ENCODE results near the gene IP6K3. TPM values are rescaled to one million over a fixed set of nuclear protein-coding genes. Genes with fewer than 3 reads are reported as not detected.

IP6K3 gene
- total and polyA plus RNA-seq, 2 experiments from 2014 or later = 0.14 to 0.16 TPM

DNA sequence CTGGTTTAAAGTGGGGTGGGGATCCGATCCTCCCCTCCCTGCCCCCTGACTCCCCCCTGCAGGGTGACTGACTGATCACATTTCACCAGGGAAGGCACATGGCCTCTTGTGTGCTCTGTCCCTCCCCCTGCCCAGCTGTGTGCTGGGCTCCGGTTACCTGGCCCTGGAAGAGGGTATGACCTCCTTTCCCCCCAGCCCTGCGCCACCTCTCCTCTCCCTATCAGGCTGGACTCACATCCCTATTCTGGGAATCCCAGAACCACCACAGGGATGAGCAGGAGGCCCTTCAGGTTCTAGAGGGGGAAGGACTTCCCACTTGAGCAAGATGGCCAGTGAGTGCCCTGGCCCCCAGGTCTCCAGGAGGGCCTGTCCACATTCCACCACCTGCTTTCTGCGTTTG is 2.1 kb upstream of the IP6K3 start:
- TF ChIP-seq ZNF331 (CRISPR knock-in tag; IDR thresholded peaks at IDR 0.05; ENCODE audit: low read depth) (no peak), CREB1 (CRISPR knock-in tag; IDR thresholded peaks at IDR 0.05; ENCODE audit: low read depth) (no peak), NANOG (IDR thresholded peaks at IDR 0.05; ENCODE audit: borderline replicate concordance) (no peak), EZH2phosphoT487 (IDR thresholded peaks at IDR 0.05; ENCODE audit: unreplicated experiment) (no peak), JUNB (IDR thresholded peaks at IDR 0.05; ENCODE audit: unreplicated experiment) (no peak)
- TF ChIP-seq, protein P1, sequence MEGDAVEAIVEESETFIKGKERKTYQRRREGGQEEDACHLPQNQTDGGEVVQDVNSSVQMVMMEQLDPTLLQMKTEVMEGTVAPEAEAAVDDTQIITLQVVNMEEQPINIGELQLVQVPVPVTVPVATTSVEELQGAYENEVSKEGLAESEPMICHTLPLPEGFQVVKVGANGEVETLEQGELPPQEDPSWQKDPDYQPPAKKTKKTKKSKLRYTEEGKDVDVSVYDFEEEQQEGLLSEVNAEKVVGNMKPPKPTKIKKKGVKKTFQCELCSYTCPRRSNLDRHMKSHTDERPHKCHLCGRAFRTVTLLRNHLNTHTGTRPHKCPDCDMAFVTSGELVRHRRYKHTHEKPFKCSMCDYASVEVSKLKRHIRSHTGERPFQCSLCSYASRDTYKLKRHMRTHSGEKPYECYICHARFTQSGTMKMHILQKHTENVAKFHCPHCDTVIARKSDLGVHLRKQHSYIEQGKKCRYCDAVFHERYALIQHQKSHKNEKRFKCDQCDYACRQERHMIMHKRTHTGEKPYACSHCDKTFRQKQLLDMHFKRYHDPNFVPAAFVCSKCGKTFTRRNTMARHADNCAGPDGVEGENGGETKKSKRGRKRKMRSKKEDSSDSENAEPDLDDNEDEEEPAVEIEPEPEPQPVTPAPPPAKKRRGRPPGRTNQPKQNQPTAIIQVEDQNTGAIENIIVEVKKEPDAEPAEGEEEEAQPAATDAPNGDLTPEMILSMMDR (conservative IDR thresholded peaks at IDR 0.05; ENCODE audit: low read depth in 2 of 2) = no peak
- H3K4me1 ChIP-seq (ENCODE audit: insufficient read depth) = peaks cover 19% of the 10 kb centered on the region
- ATAC-seq (no peak), DNase-seq (ENCODE audit: low spot score) (no peak)
- H3K4me2 ChIP-seq = no peak overlapping the region
- no peak overlapping the region for H2AFZ ChIP-seq
- no peaks in the 10 kb centered on the region for H3K79me2 ChIP-seq (replicated peaks; ENCODE audit: insufficient read depth)
- H3K27me3 Mint-ChIP-seq (ENCODE audit: insufficient read depth, low read depth, poor library complexity) = peaks cover 9% of the 10 kb centered on the region
- H3K36me3 Mint-ChIP-seq (ENCODE audit: low read depth) = no peaks in the 10 kb centered on the region
- no peaks in the 10 kb centered on the region for H3K9me3 Mint-ChIP-seq
- no peak overlapping the region for H3K27ac Mint-ChIP-seq
- no peak overlapping the region for H3K4me3 ChIP-seq
- H3K27ac ChIP-seq (ENCODE audit: low read depth) = no peak overlapping the region
- no peaks in the 10 kb centered on the region for H4K20me1 ChIP-seq (replicated peaks; ENCODE audit: insufficient read depth)
- no peaks in the 10 kb centered on the region for H3F3A ChIP-seq (replicated peaks; ENCODE audit: low read depth)
- H3K36me3 ChIP-seq (ENCODE audit: insufficient read depth) = no peaks in the 10 kb centered on the region
- H3K9me2 ChIP-seq (ENCODE audit: insufficient read depth) = no peaks in the 10 kb centered on the region
- H3K4me1 Mint-ChIP-seq = peaks cover 35% of the 10 kb centered on the region
- H3K27me3 ChIP-seq (ENCODE audit: insufficient read depth) = no peaks in the 10 kb centered on the region
- H3K4me3 Mint-ChIP-seq = no peak overlapping the region

DNA sequence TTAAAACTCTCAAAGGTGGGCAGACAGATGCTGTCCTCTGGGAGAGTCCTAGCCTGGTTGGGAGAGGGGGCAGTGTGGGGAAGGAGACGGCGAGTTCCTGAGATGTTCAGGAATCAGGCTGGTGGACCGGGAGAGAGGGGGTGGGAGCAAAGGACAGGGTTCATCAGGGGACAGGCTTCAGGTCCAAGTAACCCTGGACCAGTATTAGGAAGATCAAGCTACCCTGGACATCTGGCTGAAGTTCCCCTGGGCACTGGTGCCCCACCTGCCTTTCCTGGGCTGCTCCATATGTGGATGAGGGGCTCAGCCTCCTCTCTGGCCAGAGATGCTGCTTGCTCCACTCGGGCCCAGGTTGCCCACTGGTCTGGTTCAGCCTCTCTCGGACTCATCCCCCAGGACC is 1.1 kb upstream of the IP6K3 start:
- Histone ChIP-seq H3F3A (replicated peaks; ENCODE audit: low read depth) (no peaks in the 10 kb centered on the region), H3K4me3 (no peak overlapping the region), H3K27ac (ENCODE audit: low read depth) (no peak overlapping the region), H3K36me3 (ENCODE audit: insufficient read depth) (no peaks in the 10 kb centered on the region), H2AFZ (no peak overlapping the region), H3K27me3 (ENCODE audit: insufficient read depth) (no peaks in the 10 kb centered on the region), H3K4me2 (no peak overlapping the region), H3K79me2 (replicated peaks; ENCODE audit: insufficient read depth) (no peaks in the 10 kb centered on the region), H4K20me1 (replicated peaks; ENCODE audit: insufficient read depth) (no peaks in the 10 kb centered on the region), H3K4me1 (ENCODE audit: insufficient read depth) (peaks cover 20% of the 10 kb centered on the region), H3K9me2 (ENCODE audit: insufficient read depth) (no peaks in the 10 kb centered on the region)
- DNase-seq (ENCODE audit: low spot score) (no peak), ATAC-seq (no peak)
- no peaks in the 10 kb centered on the region for H3K36me3 Mint-ChIP-seq (ENCODE audit: low read depth)
- H3K4me1 Mint-ChIP-seq = peaks cover 40% of the 10 kb centered on the region
- no peak overlapping the region for H3K27ac Mint-ChIP-seq
- no peak overlapping the region for H3K4me3 Mint-ChIP-seq
- peaks cover 9% of the 10 kb centered on the region for H3K27me3 Mint-ChIP-seq (ENCODE audit: insufficient read depth, low read depth, poor library complexity)
- H3K9me3 Mint-ChIP-seq = no peaks in the 10 kb centered on the region
- TF ChIP-seq EZH2phosphoT487 (IDR thresholded peaks at IDR 0.05; ENCODE audit: unreplicated experiment) (no peak), JUNB (IDR thresholded peaks at IDR 0.05; ENCODE audit: unreplicated experiment) (no peak), NANOG (IDR thresholded peaks at IDR 0.05; ENCODE audit: borderline replicate concordance) (no peak), CREB1 (CRISPR knock-in tag; IDR thresholded peaks at IDR 0.05; ENCODE audit: low read depth) (no peak), ZNF331 (CRISPR knock-in tag; IDR thresholded peaks at IDR 0.05; ENCODE audit: low read depth) (no peak)
- TF ChIP-seq, protein P2, sequence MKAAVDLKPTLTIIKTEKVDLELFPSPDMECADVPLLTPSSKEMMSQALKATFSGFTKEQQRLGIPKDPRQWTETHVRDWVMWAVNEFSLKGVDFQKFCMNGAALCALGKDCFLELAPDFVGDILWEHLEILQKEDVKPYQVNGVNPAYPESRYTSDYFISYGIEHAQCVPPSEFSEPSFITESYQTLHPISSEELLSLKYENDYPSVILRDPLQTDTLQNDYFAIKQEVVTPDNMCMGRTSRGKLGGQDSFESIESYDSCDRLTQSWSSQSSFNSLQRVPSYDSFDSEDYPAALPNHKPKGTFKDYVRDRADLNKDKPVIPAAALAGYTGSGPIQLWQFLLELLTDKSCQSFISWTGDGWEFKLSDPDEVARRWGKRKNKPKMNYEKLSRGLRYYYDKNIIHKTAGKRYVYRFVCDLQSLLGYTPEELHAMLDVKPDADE (IDR thresholded peaks at IDR 0.05) = no peak
- TF ChIP-seq, protein P3, sequence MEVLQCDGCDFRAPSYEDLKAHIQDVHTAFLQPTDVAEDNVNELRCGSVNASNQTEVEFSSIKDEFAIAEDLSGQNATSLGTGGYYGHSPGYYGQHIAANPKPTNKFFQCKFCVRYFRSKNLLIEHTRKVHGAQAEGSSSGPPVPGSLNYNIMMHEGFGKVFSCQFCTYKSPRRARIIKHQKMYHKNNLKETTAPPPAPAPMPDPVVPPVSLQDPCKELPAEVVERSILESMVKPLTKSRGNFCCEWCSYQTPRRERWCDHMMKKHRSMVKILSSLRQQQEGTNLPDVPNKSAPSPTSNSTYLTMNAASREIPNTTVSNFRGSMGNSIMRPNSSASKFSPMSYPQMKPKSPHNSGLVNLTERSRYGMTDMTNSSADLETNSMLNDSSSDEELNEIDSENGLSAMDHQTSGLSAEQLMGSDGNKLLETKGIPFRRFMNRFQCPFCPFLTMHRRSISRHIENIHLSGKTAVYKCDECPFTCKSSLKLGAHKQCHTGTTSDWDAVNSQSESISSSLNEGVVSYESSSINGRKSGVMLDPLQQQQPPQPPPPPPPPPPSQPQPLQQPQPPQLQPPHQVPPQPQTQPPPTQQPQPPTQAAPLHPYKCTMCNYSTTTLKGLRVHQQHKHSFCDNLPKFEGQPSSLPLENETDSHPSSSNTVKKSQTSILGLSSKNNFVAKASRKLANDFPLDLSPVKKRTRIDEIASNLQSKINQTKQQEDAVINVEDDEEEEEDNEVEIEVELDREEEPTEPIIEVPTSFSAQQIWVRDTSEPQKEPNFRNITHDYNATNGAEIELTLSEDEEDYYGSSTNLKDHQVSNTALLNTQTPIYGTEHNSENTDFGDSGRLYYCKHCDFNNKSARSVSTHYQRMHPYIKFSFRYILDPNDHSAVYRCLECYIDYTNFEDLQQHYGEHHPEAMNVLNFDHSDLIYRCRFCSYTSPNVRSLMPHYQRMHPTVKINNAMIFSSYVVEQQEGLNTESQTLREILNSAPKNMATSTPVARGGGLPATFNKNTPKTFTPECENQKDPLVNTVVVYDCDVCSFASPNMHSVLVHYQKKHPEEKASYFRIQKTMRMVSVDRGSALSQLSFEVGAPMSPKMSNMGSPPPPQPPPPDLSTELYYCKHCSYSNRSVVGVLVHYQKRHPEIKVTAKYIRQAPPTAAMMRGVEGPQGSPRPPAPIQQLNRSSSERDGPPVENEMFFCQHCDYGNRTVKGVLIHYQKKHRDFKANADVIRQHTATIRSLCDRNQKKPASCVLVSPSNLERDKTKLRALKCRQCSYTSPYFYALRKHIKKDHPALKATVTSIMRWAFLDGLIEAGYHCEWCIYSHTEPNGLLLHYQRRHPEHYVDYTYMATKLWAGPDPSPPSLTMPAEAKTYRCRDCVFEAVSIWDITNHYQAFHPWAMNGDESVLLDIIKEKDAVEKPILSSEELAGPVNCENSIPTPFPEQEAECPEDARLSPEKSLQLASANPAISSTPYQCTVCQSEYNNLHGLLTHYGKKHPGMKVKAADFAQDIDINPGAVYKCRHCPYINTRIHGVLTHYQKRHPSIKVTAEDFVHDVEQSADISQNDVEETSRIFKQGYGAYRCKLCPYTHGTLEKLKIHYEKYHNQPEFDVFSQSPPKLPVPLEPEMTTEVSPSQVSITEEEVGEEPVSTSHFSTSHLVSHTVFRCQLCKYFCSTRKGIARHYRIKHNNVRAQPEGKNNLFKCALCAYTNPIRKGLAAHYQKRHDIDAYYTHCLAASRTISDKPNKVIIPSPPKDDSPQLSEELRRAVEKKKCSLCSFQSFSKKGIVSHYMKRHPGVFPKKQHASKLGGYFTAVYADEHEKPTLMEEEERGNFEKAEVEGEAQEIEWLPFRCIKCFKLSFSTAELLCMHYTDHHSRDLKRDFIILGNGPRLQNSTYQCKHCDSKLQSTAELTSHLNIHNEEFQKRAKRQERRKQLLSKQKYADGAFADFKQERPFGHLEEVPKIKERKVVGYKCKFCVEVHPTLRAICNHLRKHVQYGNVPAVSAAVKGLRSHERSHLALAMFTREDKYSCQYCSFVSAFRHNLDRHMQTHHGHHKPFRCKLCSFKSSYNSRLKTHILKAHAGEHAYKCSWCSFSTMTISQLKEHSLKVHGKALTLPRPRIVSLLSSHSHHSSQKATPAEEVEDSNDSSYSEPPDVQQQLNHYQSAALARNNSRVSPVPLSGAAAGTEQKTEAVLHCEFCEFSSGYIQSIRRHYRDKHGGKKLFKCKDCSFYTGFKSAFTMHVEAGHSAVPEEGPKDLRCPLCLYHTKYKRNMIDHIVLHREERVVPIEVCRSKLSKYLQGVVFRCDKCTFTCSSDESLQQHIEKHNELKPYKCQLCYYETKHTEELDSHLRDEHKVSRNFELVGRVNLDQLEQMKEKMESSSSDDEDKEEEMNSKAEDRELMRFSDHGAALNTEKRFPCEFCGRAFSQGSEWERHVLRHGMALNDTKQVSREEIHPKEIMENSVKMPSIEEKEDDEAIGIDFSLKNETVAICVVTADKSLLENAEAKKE (CRISPR knock-in tag; IDR thresholded peaks at IDR 0.05) = no peak
- TF ChIP-seq, protein P4, sequence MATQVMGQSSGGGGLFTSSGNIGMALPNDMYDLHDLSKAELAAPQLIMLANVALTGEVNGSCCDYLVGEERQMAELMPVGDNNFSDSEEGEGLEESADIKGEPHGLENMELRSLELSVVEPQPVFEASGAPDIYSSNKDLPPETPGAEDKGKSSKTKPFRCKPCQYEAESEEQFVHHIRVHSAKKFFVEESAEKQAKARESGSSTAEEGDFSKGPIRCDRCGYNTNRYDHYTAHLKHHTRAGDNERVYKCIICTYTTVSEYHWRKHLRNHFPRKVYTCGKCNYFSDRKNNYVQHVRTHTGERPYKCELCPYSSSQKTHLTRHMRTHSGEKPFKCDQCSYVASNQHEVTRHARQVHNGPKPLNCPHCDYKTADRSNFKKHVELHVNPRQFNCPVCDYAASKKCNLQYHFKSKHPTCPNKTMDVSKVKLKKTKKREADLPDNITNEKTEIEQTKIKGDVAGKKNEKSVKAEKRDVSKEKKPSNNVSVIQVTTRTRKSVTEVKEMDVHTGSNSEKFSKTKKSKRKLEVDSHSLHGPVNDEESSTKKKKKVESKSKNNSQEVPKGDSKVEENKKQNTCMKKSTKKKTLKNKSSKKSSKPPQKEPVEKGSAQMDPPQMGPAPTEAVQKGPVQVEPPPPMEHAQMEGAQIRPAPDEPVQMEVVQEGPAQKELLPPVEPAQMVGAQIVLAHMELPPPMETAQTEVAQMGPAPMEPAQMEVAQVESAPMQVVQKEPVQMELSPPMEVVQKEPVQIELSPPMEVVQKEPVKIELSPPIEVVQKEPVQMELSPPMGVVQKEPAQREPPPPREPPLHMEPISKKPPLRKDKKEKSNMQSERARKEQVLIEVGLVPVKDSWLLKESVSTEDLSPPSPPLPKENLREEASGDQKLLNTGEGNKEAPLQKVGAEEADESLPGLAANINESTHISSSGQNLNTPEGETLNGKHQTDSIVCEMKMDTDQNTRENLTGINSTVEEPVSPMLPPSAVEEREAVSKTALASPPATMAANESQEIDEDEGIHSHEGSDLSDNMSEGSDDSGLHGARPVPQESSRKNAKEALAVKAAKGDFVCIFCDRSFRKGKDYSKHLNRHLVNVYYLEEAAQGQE (IDR thresholded peaks at IDR 0.05; ENCODE audit: unreplicated experiment) = no peak

Data from GM23338 (cell line).